PC-9 (cell line): ENCODE data around the gene PGPEP1.

Experiments used
- CTCF ChIP-seq: fragments of 200-600 bp; sonication (generic); conservative IDR thresholded peaks from 2 replicates; pipeline ENCODE4 v1.6.1; 2017; ENCODE audit warnings: mixed run types, antibody characterized with exemption, mild to moderate bottlenecking, moderate library complexity
- EZH2 ChIP-seq: fragments of 200-600 bp; sonication (generic); IDR thresholded peaks from 2 replicates; pipeline ENCODE4 v1.8.0; 2017; ENCODE audit warnings: antibody characterized with exemption, low read depth

- TF ChIP-seq EZH2 (no peak), CTCF (no peak)
These were observed 51.2 kb downstream of the PGPEP1 start for GRCh38 chr19:18391509-18392075.
